ENCODE measurements around the gene SLC7A14.

DNA sequence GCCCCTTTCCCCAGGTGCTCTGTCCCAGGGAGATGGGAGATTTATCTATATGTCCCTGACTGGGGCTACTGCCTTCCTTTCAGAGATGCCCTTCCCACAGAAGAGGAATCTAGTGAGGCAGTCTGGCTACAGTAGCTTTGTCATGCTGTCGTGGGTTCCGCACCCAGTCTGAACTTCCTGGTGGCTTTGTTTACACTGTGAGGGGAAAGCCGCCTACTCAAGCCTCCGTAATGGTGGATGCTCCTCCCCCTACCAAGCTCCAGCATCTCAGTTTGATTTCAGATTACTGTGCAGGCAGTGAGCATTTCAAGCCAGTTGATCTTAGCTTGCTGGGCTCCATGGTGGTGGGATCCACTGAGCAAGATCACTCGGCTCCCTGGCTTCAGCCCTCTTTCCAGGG, 35.4 kb upstream of the SLC7A14 start:
- TF ChIP-seq POLR2AphosphoS5 (IDR thresholded peaks at IDR 0.05; ENCODE audit: low read depth, low read length) = no peak
- no peak for TF ChIP-seq POLR2A (IDR thresholded peaks at IDR 0.05; ENCODE audit: low read depth, low read length)
